ENCODE data around the gene MDK. TPM values are rescaled to one million over a fixed set of nuclear protein-coding genes. Genes with fewer than 3 reads are reported as not detected.

The MDK gene
- total and polyA plus RNA-seq, 9 donors: 211 to 634 (median 411) TPM

- TF ChIP-seq, protein P1, sequence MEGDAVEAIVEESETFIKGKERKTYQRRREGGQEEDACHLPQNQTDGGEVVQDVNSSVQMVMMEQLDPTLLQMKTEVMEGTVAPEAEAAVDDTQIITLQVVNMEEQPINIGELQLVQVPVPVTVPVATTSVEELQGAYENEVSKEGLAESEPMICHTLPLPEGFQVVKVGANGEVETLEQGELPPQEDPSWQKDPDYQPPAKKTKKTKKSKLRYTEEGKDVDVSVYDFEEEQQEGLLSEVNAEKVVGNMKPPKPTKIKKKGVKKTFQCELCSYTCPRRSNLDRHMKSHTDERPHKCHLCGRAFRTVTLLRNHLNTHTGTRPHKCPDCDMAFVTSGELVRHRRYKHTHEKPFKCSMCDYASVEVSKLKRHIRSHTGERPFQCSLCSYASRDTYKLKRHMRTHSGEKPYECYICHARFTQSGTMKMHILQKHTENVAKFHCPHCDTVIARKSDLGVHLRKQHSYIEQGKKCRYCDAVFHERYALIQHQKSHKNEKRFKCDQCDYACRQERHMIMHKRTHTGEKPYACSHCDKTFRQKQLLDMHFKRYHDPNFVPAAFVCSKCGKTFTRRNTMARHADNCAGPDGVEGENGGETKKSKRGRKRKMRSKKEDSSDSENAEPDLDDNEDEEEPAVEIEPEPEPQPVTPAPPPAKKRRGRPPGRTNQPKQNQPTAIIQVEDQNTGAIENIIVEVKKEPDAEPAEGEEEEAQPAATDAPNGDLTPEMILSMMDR (IDR thresholded peaks at IDR 0.05): no peak
- TF ChIP-seq EP300 (IDR thresholded peaks at IDR 0.05) (no peak), POLR2A (IDR thresholded peaks at IDR 0.05) (no peak)
- intact Hi-C loops (cut with DNase I): no loop called here
- H3K27me3 ChIP-seq: no peaks in the 10 kb centered on the region
- H3K9me3 ChIP-seq: no peaks in the 10 kb centered on the region
- H3K4me1 ChIP-seq (ENCODE audit: insufficient read depth): peaks cover 7% of the 10 kb centered on the region
- WGBS, 3 donors: 91 to 94% (median 94%) methylated on average over 25 to 31 of the region's 31 CpGs
- no peak for DNase-seq
- no peaks in the 10 kb centered on the region for H3K36me3 ChIP-seq
- H3K27ac ChIP-seq: no peak overlapping the region
- H3K4me3 ChIP-seq: no peak overlapping the region
These were observed 14.8 kb upstream of the MDK start for GRCh38 chr11:46366661-46367161.

DNA sequence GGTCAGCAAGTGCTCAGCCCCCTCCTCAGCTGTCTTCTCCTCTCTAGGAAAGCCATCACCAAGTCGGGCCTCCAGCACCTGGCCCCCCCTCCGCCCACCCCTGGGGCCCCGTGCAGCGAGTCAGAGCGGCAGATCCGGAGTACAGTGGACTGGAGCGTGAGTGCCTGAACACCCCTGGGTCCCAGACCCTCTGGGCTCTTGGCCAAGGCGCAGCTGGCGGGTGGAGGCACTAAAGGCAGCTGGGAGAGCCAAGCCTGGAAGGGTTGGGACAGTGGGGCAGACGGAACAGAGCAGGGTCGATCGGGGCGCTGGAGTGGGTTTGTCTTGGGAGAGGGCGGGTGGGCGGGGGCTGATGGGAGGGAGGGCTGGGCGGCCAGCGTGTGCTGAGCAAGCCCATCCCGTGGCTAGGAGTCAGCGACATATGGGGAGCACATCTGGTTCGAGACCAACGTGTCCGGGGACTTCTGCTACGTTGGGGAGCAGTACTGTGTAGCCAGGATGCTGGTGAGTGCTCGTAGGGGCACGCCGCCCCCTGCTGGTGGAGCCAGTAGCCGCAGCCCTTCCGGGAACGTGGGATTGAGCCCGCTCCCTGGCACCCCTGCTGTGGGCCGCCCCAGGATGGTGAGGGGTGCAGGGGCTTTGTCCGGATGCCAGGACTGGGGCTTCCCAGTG lies 14.1 kb upstream of the MDK start:
- Histone ChIP-seq H3K27ac (no peak overlapping the region), H3K4me1 (ENCODE audit: insufficient read depth) (peaks cover 5% of the 10 kb centered on the region), H3K27me3 (no peaks in the 10 kb centered on the region), H3K4me3 (no peak overlapping the region), H3K9me3 (no peaks in the 10 kb centered on the region), H3K36me3 (no peaks in the 10 kb centered on the region)
- intact Hi-C loops (cut with DNase I): no loop called here
- DNase-seq: peak; percentile 62 to 84 (median 78)
- no peak for TF ChIP-seq EP300 (IDR thresholded peaks at IDR 0.05)
- TF ChIP-seq, protein P1 (IDR thresholded peaks at IDR 0.05): peak; percentile 75 to 81 (median 78)
- WGBS, 3 donors: 8 to 17% (median 13%) methylated on average over 19 to 32 of the region's 32 CpGs

- intact Hi-C loops (cut with DNase I): no loop called here
- Histone ChIP-seq H3K4me1 (ENCODE audit: insufficient read depth) (peaks cover 5% of the 10 kb centered on the region), H3K27ac (no peak overlapping the region), H3K27me3 (no peaks in the 10 kb centered on the region), H3K9me3 (no peaks in the 10 kb centered on the region), H3K36me3 (no peaks in the 10 kb centered on the region), H3K4me3 (no peak overlapping the region)
- 58 to 78% (median 63%) methylated on average over 12 of the region's 12 CpGs for WGBS, 3 donors
- no peak for DNase-seq
- TF ChIP-seq POLR2A (IDR thresholded peaks at IDR 0.05) (no peak), EP300 (IDR thresholded peaks at IDR 0.05) (no peak)
- TF ChIP-seq, protein P1 (IDR thresholded peaks at IDR 0.05): no peak
These were observed 13.6 kb upstream of the MDK start for GRCh38 chr11:46367916-46368267.

- TF ChIP-seq, protein P1 (IDR thresholded peaks at IDR 0.05): peak; percentile 21 to 60 (median 44)
- TF ChIP-seq EP300 (IDR thresholded peaks at IDR 0.05): no peak
- intact Hi-C loops (cut with DNase I): loop anchor here in 1 of 4 donors (10.0 kb wide), 1 partner anchor 175 kb away; no protein-coding TSS in a partner anchor
- Histone ChIP-seq H3K4me1 (ENCODE audit: insufficient read depth) (peaks cover 5% of the 10 kb centered on the region), H3K27ac (no peak overlapping the region), H3K36me3 (no peaks in the 10 kb centered on the region), H3K4me3 (no peak overlapping the region), H3K27me3 (no peaks in the 10 kb centered on the region), H3K9me3 (no peaks in the 10 kb centered on the region)
- peak in 3 of 5 donors; percentile 56 to 69 (median 57) for DNase-seq
- WGBS, 3 donors: 61 to 66% (median 63%) methylated on average over 25 of the region's 25 CpGs
These were observed 11.9 kb upstream of the MDK start for GRCh38 chr11:46369458-46370152.
